ENCODE data around the gene B3GALT6.
"Not testable (repeated sequence)": the region's sequence is repeated elsewhere in the genome, so short reads cannot be mapped to it uniquely, and the experiment has no call there.

B3GALT6 gene

GRCh38 chr1:1244192-1244811 lies 12.3 kb downstream of the B3GALT6 start:
- Mint-ChIP-seq H3K4me3 (no peak overlapping the region), H3K4me1 (ENCODE audit: low read depth in 2 of 2) (no peaks in the 10 kb centered on the region), H3K36me3 (ENCODE audit: insufficient read depth) (no peaks in the 10 kb centered on the region), H3K27me3 (no peaks in the 10 kb centered on the region), H3K27ac (no peak overlapping the region), H3K9me3 (no peaks in the 10 kb centered on the region)
- ATAC-seq (replicated peaks) (no peak), DNase-seq (no peak)

- H3K27me3 Mint-ChIP-seq: no peaks in the 10 kb centered on the region
- no peak for DNase-seq
- peaks cover 0 to 2% of the 10 kb centered on the region in 2 donors for H3K4me1 Mint-ChIP-seq (ENCODE audit: low read depth in 2 of 2)
- H3K4me3 Mint-ChIP-seq: no peak overlapping the region
- H3K9me3 Mint-ChIP-seq: no peaks in the 10 kb centered on the region
- H3K27ac Mint-ChIP-seq: no peak overlapping the region
- no peak for ATAC-seq (replicated peaks)
- H3K36me3 Mint-ChIP-seq (ENCODE audit: insufficient read depth): no peaks in the 10 kb centered on the region
These were observed 13.3 kb downstream of the B3GALT6 start for GRCh38 chr1:1245178-1245816.

- Mint-ChIP-seq H3K4me1 (ENCODE audit: low read depth in 2 of 2) (peaks cover 2 to 6% of the 10 kb centered on the region in 2 donors), H3K4me3 (no peak overlapping the region), H3K36me3 (ENCODE audit: insufficient read depth) (peaks cover 3% of the 10 kb centered on the region), H3K27me3 (no peaks in the 10 kb centered on the region), H3K27ac (no peak overlapping the region), H3K9me3 (no peaks in the 10 kb centered on the region)
- ATAC-seq (replicated peaks) (no peak), DNase-seq (no peak)
These were observed 14.0 kb downstream of the B3GALT6 start for GRCh38 chr1:1245817-1246576.

- no peak for ATAC-seq (replicated peaks)
- DNase-seq: no peak
- Mint-ChIP-seq H3K27ac (no peak within 1 kb of the TSS), H3K4me3 (no peak within 1 kb of the TSS), H3K4me1 (ENCODE audit: low read depth in 2 of 2) (peaks cover 4 to 7% of the 10 kb centered on the region in 2 donors), H3K9me3 (no peaks in the 10 kb centered on the region), H3K36me3 (ENCODE audit: insufficient read depth) (peaks cover 5% of the 10 kb centered on the region), H3K27me3 (no peaks in the 10 kb centered on the region)
These were observed 14.7 kb downstream of the B3GALT6 start, which contains the start of gene C1QTNF12 for GRCh38 chr1:1246577-1247340. Gene C1QTNF12, minus strand, starts transcription at chr1:1246722. Its CDS starts 32 bp downstream, at chr1:1246690.

GRCh38 chr1:1247341-1247913 lies 15.4 kb downstream of the B3GALT6 start:
- H3K27me3 Mint-ChIP-seq: no peaks in the 10 kb centered on the region
- H3K36me3 Mint-ChIP-seq (ENCODE audit: insufficient read depth): peaks cover 5% of the 10 kb centered on the region
- H3K9me3 Mint-ChIP-seq: no peaks in the 10 kb centered on the region
- no peak overlapping the region for H3K27ac Mint-ChIP-seq
- ATAC-seq (replicated peaks): no peak
- DNase-seq: no peak
- H3K4me1 Mint-ChIP-seq (ENCODE audit: low read depth in 2 of 2): peaks cover 4 to 7% of the 10 kb centered on the region in 2 donors
- no peak overlapping the region for H3K4me3 Mint-ChIP-seq

- Mint-ChIP-seq H3K4me1 (ENCODE audit: low read depth in 2 of 2) (peaks cover 9 to 12% of the 10 kb centered on the region in 2 donors), H3K36me3 (ENCODE audit: insufficient read depth) (peaks cover 13% of the 10 kb centered on the region)
- not testable (repeated sequence) for H3K27ac Mint-ChIP-seq; H3K4me3 Mint-ChIP-seq; ATAC-seq (replicated peaks); DNase-seq; H3K27me3 Mint-ChIP-seq; H3K9me3 Mint-ChIP-seq
These were observed 16.2 kb downstream of the B3GALT6 start for GRCh38 chr1:1248009-1248913.

GRCh38 chr1:1250786-1251284 lies 18.8 kb downstream of the B3GALT6 start:
- Mint-ChIP-seq H3K4me3 (peak overlapping the region; percentile 33 to 55), H3K27me3 (no peaks in the 10 kb centered on the region), H3K36me3 (ENCODE audit: insufficient read depth) (peaks cover 21% of the 10 kb centered on the region), H3K4me1 (ENCODE audit: low read depth in 2 of 2) (peaks cover 9 to 12% of the 10 kb centered on the region in 2 donors), H3K9me3 (no peaks in the 10 kb centered on the region), H3K27ac (peak overlapping the region; percentile 38 to 72)
- peak; percentile 99 for ATAC-seq (replicated peaks)
- peak; percentile 47 to 59 (median 50) for DNase-seq

- DNase-seq (no peak), ATAC-seq (replicated peaks) (no peak)
- Mint-ChIP-seq H3K9me3 (no peaks in the 10 kb centered on the region), H3K27ac (peak overlapping the region in 1 of 2 donors; percentile 19), H3K36me3 (ENCODE audit: insufficient read depth) (peaks cover 36% of the 10 kb centered on the region), H3K4me1 (ENCODE audit: low read depth in 2 of 2) (peaks cover 13 to 15% of the 10 kb centered on the region in 2 donors), H3K27me3 (no peaks in the 10 kb centered on the region), H3K4me3 (no peak overlapping the region)
These were observed 21.3 kb downstream of the B3GALT6 start for GRCh38 chr1:1253314-1253713.

GRCh38 chr1:1253972-1254666 lies 22.1 kb downstream of the B3GALT6 start:
- Mint-ChIP-seq H3K27ac (peak overlapping the region in 1 of 2 donors; percentile 19), H3K9me3 (no peaks in the 10 kb centered on the region), H3K4me3 (no peak overlapping the region), H3K4me1 (ENCODE audit: low read depth in 2 of 2) (peaks cover 13 to 16% of the 10 kb centered on the region in 2 donors), H3K27me3 (no peaks in the 10 kb centered on the region), H3K36me3 (ENCODE audit: insufficient read depth) (peaks cover 40% of the 10 kb centered on the region)
- ATAC-seq (replicated peaks) (no peak), DNase-seq (no peak)

GRCh38 chr1:1254667-1254998 lies 22.6 kb downstream of the B3GALT6 start:
- no peak for ATAC-seq (replicated peaks)
- Mint-ChIP-seq H3K27me3 (no peaks in the 10 kb centered on the region), H3K9me3 (no peaks in the 10 kb centered on the region), H3K27ac (no peak overlapping the region), H3K4me1 (ENCODE audit: low read depth in 2 of 2) (peaks cover 14 to 16% of the 10 kb centered on the region in 2 donors), H3K4me3 (no peak overlapping the region), H3K36me3 (ENCODE audit: insufficient read depth) (peaks cover 42% of the 10 kb centered on the region)
- DNase-seq: no peak

- Mint-ChIP-seq H3K9me3 (no peaks in the 10 kb centered on the region), H3K4me1 (ENCODE audit: low read depth in 2 of 2) (peaks cover 17 to 19% of the 10 kb centered on the region in 2 donors), H3K4me3 (no peak overlapping the region), H3K36me3 (ENCODE audit: insufficient read depth) (peaks cover 44% of the 10 kb centered on the region), H3K27ac (no peak overlapping the region), H3K27me3 (no peaks in the 10 kb centered on the region)
- ATAC-seq (replicated peaks): no peak
- no peak for DNase-seq
These were observed 23.0 kb downstream of the B3GALT6 start for GRCh38 chr1:1255078-1255477.

- Mint-ChIP-seq H3K4me3 (no peak overlapping the region), H3K4me1 (ENCODE audit: low read depth in 2 of 2) (peaks cover 17 to 19% of the 10 kb centered on the region in 2 donors), H3K36me3 (ENCODE audit: insufficient read depth) (peaks cover 46% of the 10 kb centered on the region), H3K9me3 (no peaks in the 10 kb centered on the region), H3K27ac (no peak overlapping the region), H3K27me3 (no peaks in the 10 kb centered on the region)
- no peak for DNase-seq
- no peak for ATAC-seq (replicated peaks)
These were observed 23.6 kb downstream of the B3GALT6 start for GRCh38 chr1:1255611-1256010.
